Measurements from ENCODE around the gene PNMT.
A peak's percentile ranks its signal among the peaks of the same experiment; 100 is the strongest.

Gene PNMT, protein sequence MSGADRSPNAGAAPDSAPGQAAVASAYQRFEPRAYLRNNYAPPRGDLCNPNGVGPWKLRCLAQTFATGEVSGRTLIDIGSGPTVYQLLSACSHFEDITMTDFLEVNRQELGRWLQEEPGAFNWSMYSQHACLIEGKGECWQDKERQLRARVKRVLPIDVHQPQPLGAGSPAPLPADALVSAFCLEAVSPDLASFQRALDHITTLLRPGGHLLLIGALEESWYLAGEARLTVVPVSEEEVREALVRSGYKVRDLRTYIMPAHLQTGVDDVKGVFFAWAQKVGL

DNA sequence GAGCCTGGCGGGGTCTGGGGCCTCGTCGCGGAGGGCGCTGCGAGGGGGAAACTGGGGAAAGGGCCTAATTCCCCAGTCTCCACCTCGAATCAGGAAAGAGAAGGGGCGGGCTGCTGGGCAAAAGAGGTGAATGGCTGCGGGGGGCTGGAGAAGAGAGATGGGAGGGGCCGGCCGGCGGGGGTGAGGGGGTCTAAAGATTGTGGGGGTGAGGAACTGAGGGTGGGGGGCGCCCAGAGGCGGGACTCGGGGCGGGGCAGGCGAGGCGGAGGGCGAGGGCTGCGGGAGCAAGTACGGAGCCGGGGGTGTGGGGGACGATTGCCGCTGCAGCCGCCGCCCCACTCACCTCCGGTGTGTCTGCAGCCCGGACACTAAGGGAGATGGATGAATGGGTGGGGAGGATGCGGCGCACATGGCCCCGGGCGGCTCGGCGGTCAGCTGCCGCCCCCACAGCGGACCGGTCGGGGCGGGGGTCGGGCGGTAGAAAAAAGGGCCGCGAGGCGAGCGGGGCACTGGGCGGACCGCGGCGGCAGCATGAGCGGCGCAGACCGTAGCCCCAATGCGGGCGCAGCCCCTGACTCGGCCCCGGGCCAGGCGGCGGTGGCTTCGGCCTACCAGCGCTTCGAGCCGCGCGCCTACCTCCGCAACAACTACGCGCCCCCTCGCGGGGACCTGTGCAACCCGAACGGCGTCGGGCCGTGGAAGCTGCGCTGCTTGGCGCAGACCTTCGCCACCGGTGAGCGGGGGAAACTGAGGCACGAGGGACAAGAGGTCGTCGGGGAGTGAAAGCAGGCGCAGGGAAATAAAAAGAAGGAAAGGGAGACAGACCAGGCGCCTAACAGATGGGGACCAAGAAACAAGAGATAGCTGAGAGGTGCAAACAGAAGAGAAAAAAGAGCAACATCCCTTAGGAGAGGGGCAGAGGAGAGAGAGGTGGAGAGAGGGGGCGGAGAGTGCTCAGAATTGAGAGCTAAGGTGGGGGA lies at the start of gene PNMT:
PNMT (plus strand) TSS at position 509 of the 980 bp plus-strand sequence; CDS start at position 532, 23 bp downstream.
- DNase-seq: peak; percentile 51

DNA sequence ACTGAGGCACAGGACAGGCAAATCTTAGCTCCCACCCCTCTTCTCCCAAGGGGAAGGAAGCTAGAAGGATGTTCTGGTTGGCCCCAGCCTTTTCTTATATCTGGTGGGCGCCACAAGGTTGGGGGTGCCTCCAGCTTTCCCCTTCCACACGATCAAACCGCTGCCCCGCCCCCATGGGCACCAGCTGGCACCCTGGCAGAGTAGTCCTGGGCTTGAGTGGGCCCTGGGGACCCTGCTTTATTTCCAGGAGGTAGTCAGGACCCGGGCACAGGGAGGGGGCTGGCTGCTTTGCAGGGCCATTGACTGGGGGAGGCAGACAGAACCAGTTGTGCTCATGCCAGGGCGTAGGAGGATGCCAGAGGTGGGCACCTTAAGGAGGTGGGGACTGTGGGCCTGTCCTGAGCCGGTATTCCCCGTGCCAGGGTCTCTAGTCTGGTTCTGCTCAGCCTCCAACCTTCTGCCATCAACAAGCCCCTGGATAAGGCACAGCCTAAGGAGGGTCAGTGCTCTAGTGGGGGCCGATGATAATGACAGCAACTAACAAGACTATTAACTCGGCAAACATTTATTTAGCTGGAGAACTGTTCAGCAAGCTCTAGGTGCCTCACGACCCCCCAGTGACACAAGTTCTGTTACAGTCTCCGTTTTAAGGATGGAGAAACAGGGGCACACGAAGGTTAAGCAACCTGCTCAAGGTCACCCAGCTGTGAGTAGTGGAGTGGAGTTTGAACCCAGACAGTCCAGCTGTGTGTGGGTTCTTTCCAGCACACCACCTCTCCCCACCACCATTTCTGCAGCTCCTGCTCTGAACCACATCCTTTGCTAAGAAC lies 49.1 kb upstream of the PNMT start:
- no peak for DNase-seq

DNA sequence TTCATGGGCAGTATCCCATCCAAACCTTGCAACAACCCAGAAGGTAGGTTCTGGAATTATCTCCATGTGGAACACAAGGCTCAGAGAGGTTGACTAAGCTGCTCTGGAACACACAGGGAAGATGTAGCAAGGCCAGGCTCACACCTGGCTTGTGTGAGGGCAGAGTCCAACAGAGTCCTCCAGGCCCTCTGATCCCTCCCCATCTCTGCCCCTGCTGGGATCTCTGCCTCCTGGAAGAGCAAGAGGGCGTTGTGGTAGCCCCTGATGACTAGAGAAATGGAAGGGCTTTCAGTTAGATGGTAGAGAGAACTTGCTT lies 48.5 kb upstream of the PNMT start:
- DNase-seq: no peak

DNA sequence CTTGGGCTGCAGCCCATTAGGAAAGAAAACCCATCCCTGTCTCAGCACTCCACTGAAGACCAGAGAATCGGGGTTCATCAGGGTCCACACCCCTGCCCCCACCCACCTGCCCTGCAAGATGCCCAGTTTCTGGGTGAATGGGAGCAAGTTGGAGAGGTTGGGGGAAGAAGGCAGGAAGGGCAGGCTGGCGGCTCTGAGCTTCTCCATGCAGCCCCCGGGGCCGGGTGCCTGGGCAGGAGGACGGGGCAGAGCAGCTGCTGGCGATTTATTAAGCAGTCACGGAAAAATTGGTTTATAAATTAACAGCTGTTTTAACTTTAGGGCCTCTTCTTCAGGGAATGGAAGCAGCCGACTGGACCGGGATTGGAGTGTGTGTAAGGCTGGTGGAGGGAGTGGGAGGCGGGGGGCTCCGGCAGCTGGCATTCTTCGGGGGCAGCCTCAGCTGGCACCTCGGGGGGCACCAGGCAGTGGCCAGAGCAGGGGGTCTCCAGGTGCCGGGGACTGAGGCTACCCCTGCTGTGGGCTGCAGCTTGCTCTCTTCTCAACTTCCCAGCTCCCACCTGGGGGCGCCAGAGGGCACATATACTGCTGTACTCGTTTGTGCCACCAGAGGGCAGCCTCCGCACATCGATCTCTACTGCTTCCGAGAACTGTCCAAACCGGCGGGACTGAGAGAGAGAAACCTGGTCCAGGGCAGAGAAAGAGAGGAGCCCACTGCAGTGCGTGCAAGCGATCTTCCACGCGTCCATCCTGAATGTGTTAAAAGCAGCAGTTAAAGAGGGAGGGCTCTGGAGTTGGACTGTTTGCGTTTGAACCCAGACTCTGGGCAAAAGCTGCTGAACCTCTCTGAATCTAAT lies 46.5 kb upstream of the PNMT start:
- peak; percentile 74 for DNase-seq

DNA sequence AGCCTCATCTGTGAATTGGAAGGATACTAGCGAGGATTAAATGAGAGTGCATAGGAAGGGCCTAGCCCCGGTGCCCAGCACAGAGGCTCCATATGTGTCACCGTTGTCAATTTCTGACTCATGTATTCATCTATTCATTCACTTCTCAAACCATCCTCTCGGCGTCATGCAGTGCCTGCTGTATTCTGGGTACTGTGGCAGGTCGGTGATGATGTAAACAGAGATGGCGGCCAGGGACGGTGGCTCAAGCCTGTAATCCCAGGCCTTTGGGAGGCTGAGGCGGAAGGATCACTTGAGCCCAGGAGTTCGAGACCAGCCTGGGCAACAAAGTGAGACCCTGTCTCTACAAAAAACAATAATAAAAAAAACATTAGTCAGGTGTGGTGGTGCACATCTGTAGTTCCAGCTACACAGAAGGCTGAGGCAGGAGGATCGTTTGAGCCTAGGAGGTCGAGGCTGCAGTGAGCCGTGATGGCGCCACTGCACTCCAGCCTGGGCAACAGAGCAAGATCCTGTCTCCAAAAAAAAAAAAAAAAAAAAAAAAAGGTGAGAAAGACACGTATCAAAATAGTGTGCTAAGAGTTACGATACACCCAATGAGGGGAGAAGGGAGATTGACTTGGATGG lies 45.8 kb upstream of the PNMT start:
- DNase-seq: no peak

DNA sequence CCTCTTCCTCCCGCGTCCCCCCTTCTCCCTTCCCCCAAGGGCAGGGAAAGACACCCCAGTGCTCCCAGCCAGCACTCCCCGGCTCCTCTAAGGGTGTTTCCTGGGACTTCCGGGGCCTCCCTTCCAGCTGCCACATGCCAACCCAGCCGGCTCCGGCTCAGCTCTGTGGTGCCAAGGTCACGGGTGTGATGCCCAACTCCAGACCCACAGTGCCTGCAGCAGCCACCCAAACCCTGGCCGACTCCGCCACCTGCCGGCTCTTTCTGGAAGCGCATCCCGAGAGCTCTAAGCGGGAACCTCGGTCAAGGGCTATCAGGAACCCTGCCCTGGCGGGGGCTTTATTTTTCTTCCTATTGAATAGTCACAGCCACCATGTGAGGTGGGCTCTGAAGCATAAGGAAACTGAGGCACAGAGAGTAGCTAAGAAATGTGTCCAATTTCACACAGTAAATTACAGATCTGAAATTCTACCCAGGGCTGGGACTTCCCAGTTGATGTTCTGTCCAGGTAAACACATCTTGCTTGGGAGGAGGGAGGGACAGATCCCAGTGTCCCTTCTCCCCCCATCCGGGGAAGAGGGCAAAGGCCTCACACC lies 44.8 kb upstream of the PNMT start:
- DNase-seq: peak; percentile 46

DNA sequence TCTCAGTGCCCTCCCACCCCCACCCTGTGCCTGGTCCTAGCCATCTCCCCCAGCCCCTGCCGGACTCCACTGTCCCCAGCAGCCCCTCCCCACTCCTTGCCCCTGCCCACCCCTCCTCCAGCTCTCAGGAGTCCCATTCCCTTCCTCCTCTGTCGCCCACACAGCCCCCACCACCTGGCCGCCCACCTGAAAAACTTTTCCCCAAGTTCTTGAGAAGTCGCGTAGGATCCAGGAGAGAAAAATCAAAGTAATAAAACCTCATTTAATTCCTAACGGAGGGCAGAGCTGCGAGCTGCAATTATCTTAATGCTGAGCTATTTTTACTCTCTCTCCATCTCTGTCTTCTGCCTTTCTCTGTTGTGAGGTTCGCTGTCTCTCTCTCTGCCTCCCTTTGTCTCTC lies 43.9 kb upstream of the PNMT start:
- no peak for DNase-seq

DNA sequence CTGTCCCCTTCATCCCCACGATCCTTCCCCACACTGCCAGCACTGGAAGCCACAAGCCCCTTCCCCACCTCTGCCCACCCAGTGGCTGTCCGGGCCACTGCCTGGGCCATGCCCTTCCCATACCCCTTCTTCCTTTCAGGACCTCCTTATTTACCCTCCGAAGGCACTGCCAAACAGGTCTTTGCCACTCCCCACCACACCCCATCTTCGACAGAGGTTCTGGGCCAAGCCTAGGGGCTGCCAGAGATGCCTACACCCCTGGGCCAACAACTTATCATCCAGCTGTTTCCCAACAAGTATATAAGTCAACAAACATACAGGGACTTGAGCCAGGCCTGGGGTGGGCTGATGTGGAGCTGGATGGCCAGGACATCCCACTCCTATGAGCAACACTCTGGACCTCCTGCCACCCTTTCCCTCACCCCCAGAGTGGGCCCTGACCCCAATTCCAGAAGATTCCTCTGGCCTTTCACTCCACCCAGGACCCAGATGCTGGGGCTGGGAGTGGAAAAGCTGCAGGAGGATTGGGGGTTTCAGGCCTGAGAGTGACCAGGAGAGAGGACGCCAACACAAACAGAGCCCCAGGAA lies 43.0 kb upstream of the PNMT start:
- DNase-seq: no peak

DNA sequence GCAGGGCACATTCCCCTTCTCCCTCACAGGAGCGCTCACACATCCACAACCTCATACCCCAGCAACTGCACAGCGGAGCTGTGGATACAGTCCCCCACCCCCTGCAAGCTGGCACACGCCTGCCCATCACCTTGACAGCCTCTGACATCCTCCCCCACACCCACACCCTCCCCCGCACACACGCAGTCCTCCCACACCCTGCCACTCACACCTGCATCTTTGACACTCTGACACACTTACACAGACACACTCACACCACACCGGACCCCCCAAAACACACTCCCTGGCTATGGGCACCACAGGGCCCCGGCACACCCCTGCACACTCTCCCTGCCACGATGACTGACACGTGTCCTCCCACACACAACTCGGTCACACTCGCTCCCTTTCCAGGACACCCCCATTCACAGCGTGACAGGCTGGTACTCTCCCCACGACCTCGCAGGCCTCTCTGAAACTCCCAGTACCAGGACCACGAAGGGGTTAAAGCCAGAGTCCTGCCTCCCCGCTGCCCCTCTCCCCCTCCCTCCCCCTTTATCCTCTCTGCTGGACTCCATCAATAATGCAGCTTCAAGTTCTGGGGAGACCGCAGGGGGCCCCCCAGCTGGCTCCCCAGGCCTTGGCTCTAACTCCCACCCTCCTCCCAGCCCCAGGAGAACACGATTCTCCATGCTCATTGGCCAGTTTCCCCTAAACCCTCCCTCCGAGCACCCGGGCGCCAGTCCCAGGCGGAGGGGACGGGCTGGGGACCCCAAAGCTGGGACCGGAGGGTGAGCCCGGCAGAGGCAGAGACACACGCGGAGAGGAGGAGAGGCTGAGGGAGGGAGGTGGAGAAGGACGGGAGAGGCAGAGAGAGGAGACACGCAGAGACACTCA lies 41.8 kb upstream of the PNMT start, which contains the start of gene PPP1R1B:
PPP1R1B (plus strand) TSS at position 782 of the 876 bp plus-strand sequence. CDS start 441 bp downstream, outside the sequence.
- no peak for DNase-seq

DNA sequence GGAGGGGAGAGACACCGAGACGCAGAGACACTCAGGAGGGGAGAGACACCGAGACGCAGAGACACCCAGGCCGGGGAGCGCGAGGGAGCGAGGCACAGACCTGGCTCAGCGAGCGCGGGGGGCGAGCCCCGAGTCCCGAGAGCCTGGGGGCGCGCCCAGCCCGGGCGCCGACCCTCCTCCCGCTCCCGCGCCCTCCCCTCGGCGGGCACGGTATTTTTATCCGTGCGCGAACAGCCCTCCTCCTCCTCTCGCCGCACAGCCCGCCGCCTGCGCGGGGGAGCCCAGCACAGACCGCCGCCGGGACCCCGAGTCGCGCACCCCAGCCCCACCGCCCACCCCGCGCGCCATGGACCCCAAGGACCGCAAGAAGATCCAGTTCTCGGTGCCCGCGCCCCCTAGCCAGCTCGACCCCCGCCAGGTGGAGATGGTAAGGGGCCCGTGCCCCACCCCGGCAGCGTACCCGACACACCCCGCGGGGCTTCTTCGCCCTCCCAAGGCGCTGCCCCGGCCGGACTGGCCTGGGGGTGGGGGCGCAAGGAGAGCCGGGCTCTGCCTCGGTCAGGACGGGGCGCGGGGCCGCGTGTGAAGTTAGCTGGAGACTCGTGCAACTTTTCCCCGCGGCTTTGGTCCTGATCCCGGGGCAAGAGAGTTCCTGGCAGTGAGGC lies 41.1 kb upstream of the PNMT start:
- DNase-seq: no peak

DNA sequence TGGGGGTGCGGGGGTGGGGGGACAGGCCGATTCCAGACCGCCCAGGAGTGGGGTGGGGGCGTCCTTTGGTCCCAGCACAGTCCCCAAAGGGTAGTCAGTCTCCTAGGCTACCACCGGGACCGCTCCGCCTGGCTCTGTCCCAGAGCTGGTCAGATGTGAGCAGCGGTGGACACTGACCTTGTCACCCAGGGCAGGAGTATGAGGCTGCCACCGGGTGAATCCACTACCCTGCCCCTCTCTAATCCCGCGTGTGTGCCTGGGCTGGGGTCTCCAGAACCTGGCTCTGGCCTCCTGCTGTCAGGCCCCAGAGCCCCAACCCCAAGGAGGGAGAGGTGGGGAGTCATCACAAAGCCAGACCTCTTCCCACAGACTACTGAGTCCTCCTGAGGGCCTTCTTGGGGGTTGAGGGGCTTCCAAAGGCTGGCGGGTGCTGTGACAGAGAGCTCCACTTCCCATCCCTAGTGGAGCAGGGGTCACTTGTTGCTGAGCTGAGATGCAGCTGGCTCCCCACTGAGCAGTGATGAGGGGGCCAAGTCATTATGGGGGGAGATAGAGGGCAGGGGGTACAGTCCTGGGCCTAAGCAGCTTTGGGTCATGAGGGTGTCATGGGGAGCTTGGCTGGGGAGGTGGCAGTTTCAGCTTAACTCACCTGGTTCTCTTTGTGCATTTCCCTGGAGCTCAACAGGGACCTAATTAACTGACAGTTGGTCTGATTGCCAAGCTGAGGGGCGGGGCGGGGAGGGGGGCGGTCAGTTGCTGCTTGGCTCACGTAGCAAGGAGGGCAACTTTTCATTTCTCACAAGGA lies 40.3 kb upstream of the PNMT start:
- DNase-seq: no peak

DNA sequence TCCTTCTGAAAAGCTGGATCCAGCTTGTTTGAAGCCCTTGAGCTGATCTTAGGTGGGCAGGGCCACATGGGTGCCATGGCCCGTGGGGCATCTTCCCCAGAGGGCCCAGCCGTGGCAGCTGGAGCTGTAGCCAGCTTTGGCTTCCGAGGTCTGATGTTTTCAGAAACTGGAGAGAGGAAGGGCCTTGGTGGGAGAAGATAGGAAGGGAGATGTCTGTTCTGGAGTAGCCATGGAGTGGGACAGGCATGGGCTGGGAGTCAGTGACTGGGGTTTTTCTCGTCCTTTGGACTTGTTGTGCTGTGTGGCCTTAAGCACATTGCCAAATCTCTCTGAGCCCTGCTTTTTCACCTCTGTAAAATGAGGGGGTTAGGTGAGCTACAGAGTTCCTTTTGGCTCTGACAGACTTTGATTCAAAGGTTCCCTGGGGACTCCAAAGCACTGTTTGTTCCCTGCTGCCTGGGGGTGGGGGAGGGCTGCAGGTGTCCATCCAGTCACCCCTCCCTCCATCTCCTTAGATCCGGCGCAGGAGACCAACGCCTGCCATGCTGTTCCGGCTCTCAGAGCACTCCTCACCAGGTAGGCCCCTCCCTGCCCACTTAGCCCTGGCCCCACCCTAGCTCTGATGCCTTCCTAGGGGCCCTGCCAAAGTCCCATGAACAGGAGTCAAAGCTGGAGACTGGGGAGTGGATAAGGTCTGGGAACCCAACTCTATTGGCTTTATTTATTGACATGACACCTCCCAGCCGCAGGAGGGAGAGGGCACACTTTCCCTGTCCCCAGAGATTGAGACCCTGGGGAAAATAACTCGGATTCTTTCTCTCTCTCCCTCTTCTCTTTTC lies 39.4 kb upstream of the PNMT start:
- DNase-seq: no peak

DNA sequence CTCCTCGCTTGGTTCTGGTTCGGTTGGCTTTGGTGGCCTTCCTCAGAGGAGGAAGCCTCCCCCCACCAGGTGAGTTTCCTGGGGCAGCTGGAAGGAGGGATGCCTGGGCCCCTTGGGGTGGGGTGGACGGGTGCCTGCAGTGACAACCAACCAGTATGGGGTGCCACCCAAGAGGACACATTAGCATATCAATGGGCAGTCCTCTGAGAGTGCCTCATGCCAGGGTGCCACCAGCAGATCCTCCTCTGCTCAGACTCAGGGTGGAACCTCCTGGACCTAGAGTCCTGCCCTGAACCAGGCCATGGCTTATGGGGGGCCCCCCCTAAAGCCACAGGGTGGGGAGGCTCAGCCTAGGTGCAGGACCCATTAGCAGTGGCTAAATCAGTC lies 38.8 kb upstream of the PNMT start:
- no peak for DNase-seq

DNA sequence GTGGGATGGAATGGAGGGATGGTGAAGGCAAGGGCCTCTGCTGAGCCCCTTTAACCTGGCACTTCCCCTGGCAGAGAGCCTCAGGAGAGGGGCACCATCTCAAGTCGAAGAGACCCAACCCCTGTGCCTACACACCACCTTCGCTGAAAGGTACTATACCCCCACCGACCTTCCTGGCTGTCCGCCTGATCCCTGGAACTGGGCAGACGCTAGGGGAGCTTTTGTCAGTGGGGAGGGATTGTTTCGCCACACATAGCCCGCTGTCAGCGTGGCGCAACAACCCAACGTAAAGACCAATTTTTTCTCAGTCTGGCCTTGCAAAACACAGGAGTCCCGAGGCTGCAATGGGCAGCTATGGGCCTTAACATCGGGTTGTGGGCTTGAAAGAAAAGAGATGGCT lies 38.4 kb upstream of the PNMT start:
- no peak for DNase-seq

DNA sequence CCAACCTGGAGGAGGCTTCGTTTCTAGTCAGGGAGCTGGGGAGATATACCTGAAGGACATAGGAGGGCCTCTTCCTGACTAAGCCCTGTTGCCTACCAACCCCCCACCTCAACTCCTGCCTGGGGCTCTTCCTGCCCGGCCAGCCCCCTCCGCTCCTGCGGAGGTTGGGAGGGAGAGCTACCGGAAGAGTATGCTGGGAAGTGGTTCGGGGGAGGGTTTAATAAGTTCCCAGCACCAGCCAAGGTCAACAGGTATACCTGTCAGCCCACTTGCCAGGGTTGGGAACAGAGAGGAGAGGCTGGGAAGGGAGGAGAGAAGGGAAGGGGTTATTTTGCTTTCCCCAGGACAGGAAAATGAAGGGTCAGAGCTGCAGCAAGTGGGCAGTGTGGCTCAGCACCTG lies 36.9 kb upstream of the PNMT start:
- no peak for DNase-seq

DNA sequence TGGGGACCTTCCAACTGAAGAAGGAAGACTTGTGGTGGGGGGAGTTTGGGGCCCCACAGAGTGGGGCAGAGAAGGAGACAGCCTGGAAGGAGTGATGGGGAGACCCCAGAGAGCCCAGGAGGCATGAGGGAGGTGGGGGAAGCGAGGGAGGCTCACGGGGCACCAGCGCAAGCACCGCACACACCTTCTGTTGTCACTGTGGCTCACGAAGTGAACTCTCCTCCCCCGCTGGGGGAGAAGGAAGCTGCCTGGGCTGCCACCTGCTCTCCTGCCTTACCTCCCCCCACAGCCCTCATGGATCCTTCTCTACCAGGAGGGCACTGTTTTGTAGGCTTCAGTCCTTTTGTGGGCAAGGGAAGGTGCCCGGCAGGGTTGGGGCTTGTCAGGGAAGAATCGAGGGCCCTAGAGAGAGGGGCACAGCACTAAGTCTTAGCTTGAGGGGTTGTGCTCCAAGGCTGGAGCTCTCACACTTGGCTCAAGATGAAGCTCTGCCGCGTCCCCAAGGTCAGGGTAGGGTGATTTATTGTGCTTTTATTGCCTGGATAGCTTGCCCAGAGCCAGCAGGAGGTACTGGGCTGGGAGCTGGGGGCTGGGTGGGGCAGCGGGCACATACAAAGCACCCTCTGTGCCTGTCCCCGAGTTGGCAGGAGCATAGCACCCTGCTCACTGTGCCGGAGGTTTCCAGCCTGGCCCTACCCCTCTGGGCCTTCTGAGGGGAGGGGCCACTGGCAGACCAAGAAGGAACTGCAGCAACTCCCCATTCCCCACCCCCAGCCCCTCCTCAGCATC lies 35.9 kb upstream of the PNMT start:
- no peak for DNase-seq
